HG03175 (cell line): ENCODE measurements around the gene AZI2.
A peak's percentile ranks its signal among the peaks of the same experiment; 100 is the strongest.

Experiments used
- ATAC-seq: cut with Tn5 transposase; IDR thresholded peaks from one replicate; pipeline ENCODE4 v1.9.1; 2021; ENCODE audit warnings: mild to moderate bottlenecking, moderate library complexity; ENCODE audit not compliant: unreplicated experiment

Gene AZI2, protein sequence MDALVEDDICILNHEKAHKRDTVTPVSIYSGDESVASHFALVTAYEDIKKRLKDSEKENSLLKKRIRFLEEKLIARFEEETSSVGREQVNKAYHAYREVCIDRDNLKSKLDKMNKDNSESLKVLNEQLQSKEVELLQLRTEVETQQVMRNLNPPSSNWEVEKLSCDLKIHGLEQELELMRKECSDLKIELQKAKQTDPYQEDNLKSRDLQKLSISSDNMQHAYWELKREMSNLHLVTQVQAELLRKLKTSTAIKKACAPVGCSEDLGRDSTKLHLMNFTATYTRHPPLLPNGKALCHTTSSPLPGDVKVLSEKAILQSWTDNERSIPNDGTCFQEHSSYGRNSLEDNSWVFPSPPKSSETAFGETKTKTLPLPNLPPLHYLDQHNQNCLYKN

GRCh38 chr3:28348629-28349468 is at the start of gene AZI2, which contains the start of gene ZCWPW2:
Gene AZI2 (minus strand): TSS chr3:28348824. CDS start chr3:28340617, 8,207 bp downstream.
Gene ZCWPW2 (plus strand): TSS chr3:28348721. CDS start chr3:28413069, 64,348 bp downstream.
- ATAC-seq = peak; percentile 90

DNA sequence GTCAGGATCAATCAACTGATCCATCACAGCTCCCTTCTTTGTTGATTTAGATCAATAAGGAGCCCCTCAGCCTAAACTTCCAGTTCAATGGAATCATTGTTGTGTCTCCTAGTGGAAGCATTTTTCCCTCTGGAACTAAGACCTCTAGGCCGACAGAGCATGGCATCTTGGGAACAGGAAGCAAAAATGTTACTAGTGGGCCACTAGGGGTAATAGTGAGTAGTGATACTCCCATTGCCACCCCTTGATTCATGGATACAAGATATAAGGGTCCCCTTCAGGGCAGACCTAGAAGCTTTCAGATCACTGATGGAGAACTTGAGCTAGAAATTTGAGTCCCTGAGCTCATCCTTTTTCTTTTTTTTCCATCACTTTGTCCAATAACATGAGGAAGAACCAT is 40.4 kb upstream of the AZI2 start:
- no peak for ATAC-seq

DNA sequence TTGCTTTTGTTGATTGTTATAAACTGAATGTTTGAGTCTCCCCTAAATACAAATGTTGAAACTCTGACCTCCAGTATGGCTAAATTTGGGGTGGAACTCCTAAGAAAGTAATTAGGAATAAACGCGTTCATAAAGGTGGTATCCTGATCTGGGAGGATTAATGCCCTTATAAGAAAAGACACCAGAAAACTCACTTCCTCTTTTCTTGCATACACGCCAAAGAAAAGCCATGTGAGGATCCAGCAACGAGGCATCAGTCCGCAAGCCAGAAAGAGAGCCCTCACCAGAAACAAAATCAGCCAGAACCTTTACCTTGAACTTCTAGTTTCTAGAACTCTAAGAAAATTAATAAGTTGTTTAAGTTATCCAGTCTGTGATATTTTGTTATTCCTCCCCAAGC is 37.4 kb upstream of the AZI2 start:
- ATAC-seq = no peak

GRCh38 chr3:28376424-28376823 is 27.8 kb upstream of the AZI2 start:
- ATAC-seq = no peak

GRCh38 chr3:28349469-28350000 is 911 bp upstream of the AZI2 start:
- ATAC-seq = no peak

GRCh38 chr3:28348265-28348628 is 377 bp downstream of the AZI2 start:
- ATAC-seq = no peak

GRCh38 chr3:28347374-28348264 is 1.0 kb downstream of the AZI2 start:
- no peak for ATAC-seq

DNA sequence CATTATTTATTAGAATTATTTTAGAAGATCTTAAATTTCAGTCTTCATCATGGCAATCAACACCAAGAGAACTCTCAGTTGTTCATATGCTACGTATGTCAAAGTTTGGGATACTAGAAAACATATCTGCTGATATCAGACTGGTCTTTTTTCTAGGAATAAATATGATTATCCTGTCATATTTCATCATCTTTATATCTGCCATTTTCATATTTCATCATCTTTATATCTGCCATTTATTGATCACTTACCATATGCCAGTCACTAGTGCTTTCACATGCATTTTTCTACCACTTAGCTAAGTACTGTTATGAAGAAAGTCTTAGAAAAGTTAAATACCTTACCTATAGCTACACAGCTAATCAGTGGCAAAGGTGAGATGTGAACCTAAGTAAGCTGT is 2.9 kb downstream of the AZI2 start:
- no peak for ATAC-seq

DNA sequence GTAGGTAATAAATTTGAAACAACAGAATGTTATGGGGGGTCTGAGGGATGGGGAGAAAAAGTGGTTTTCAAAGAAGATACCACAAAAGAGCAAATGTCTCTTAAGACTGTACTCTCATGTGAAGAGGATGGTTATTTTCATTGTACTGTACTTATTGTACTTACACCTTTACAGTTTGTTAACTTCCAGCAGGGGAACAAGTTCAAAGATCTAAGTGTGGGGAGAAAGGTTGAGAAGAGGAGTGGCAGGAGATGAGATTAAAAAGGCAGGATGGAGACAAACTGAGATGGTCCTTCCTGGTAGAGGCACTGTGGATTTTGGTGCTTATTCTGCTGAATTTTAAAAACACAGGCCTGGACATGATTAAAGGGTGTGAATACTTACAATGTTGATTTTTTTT is 5.5 kb downstream of the AZI2 start:
- ATAC-seq = no peak

DNA sequence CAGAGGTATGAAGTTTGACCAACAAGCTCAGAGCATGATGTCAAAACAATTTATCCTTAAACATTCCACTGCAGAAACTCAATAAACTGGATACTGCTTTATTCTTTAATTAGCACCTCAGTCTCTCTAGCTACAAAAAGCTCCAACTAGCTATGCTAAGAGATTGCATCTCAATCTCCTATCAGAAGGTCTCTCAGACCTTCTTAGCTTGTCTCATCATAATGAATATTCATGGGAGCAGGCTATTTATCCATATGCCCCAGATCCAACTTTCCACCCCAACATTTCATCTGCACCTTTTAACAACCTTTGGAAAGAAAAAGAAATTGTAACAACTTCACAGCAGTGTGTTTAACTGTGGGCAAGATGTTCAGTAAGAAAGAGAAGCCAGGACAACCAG is 11.4 kb downstream of the AZI2 start:
- no peak for ATAC-seq

DNA sequence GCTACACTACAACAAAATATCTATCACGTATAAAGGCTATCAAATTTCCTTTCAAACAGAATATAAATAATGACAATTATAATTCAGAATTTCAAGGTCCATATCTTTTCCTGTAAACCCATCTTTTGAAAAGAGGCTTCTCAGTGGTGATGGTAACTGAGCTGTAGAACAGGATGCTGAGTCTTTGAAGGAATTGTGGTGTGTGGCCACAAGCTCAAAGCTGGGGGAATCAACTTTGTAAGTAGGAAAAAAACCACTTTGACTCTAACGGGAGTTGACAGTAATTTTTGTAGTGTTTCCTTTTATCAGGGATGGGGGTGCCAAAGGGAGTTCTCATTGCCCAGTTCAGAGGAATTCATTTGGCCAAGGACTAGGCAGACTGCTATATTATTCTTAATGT is 13.4 kb downstream of the AZI2 start:
- no peak for ATAC-seq

DNA sequence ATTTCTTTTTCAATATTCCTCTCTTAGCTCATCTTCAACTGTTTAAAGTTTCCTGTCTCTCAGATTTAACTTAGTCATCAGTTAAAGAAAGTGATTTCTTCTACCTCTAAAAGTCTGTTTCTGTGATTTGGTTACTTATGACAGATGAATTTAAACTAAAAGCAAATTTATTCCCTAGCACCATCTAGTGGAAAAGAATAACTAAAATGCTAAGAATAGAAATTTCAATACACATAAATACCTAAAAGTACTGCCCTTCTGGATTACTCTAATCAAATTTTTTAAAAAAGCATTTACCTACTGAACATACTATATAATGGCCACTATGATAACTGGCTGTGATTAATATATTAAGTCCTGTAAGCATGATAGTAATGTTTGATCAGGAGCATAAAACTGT is 14.1 kb downstream of the AZI2 start:
- no peak for ATAC-seq

- no peak for ATAC-seq
Observed at GRCh38 chr3:28328188-28329151, 20.2 kb downstream of the AZI2 start.

DNA sequence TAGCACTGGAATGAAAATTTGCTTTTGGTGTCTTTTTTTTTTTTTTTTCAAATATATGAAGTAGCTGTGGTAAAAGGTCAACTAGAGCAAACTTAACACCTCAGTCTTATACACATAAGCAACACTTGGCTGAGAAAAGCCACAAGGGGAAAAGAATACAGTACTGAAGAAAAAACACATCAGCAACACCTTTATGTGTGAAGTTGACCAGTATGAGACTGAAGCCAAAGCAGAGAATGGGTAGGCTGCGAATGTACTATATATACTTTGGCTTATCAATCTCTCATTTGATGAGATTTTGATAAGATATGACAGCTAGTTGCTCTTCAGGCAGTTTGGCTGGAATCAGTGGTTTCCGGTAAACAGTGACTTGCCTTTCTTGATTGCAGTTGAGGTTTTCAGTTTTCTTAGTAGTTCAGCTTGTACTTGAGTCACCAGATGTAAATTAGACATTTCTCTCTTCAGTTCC is 22.1 kb downstream of the AZI2 start:
- ATAC-seq = peak; percentile 91

- ATAC-seq = no peak
Observed at GRCh38 chr3:28322464-28322863, 26.2 kb downstream of the AZI2 start.

DNA sequence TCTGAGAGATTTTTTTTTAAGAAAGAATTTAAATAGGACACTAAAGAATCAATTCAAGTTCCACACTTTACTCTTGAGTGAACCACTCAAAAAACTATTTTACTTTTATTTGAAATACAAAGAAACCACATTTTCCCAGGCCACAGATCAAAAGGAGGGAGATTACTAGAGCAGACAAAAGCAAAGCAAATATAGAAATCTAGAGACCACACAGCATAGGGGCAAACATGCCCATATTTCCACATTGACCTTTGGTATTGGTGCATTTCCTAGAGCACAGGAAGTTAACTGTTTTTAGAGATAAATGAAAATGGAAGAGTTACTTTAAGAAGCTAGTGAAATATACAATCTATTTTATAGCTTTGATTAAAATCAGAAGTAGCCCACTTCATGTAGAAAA is 27.6 kb downstream of the AZI2 start:
- ATAC-seq = no peak

DNA sequence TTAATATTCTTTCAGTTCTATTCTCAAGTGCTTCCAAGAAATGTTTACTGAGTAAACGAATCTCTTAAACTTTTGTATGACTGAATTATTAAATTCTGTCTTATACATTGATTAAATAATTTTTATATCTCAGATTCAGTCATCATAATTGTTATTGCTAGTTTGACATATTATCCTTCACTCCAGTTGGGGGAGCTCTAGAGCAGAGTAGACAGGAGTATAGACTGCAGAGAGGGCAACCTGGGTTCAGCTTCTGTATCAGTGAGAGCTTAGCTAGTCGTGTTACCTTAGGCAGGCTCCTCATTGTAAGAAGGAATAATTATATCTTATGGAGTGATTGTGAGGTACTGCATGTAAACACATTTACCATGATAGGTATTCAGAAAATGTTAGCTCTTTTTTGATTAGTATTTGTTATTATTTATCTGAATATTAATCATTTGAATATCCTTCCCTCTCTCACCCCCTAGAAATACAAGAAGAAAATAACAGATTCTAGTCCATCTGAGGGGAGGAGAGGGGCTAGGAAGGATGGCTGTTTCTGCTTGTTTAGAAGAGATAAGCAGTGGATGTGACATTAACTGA is 31.1 kb downstream of the AZI2 start:
- ATAC-seq = peak; percentile 86

- no peak for ATAC-seq
Observed at GRCh38 chr3:28316226-28316625, 32.4 kb downstream of the AZI2 start.

GRCh38 chr3:28315711-28316110 is 32.9 kb downstream of the AZI2 start:
- no peak for ATAC-seq
